Cerebellar cortex (tissue), 1 donor: ENCODE measurements around the gene DNAH10.

ENCODE experiments used
- DNase-seq: peaks from one replicate; pipeline ENCODE4 v3.0.0-alpha.2; 2015; ENCODE audit warnings: low spot score

DNAH10 gene

DNA sequence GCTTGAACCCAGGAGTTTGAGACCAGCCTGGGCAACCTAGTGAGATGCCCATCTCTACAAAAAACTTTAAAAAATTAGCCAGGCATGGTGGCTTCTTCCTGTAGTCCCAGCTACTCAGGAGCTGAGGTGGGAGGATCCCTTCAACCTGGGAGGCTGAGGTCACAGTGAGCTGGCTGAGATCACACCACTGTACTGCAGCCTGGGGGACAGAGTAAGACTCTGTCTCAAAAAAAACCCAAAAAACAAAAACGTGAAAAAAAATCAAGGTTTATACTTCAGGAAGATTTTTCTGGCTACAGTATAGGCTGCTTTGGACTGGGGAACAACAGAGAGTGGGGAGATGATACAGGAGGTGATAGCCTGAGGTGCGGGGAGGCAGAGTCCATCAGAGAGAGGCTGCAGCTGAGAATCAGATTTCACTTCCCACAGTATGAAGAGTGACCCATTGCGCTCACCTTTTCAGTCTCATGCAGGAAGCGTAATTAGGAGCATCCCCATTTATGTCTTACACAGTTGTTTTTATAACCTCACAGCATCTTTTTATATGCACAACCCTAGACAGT lies 28.9 kb downstream of the DNAH10 start:
- DNase-seq = no peak

DNA sequence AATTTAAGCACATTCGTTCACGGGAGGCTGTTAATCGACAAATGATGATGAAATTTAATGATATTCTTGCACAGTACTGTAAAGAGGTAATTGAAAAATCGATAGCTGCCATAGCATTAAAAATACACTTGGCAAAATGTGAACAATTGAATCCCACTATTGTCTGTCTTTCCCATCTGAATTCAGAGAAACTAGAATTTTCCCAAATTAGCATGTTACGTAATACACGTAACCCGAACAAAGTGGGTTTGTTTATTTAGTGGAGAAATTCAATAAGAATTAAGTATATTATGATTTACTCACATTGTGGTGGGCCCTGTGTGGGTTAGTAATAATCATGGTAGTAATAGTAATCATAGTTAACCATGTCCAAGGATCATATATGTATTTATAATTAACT lies 31.9 kb downstream of the DNAH10 start:
- no peak for DNase-seq

DNA sequence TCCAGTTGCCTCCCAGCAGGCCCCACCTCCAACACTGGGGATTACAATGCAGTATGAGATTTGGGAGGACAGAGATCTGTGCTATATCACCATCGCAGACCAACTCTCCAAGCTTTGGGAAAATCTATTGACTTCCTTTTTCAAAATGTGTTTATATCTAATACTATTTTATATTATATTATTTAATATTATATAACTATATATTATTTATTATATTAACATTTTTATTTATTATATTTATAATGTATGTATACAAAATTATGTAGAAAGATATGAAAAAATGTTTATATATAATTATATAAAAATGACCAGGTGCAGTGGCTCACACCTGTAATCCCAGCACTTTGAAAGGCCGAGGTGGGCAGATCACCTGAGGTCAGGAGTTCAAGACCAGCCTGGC lies 36.4 kb downstream of the DNAH10 start:
- no peak for DNase-seq

DNA sequence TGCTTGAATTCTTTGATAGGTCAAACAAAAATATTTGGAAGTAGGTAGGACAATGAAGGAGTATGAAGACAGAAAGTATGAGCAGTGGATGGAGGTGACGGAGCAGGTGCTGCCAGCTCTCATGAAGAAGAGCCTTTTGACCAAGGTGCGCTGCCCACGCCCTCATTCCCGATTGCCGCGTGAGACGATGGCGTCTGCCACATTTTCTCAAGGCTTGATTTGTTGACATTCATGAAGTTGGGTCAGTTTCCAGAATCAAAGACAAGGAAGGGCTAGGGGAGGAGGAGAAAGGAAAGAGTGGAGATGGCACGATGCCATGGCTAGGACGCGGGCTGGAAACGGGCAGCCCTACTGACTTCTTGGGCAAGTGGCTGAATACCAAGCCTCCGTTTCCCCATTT lies 37.1 kb downstream of the DNAH10 start:
- DNase-seq = no peak

DNA sequence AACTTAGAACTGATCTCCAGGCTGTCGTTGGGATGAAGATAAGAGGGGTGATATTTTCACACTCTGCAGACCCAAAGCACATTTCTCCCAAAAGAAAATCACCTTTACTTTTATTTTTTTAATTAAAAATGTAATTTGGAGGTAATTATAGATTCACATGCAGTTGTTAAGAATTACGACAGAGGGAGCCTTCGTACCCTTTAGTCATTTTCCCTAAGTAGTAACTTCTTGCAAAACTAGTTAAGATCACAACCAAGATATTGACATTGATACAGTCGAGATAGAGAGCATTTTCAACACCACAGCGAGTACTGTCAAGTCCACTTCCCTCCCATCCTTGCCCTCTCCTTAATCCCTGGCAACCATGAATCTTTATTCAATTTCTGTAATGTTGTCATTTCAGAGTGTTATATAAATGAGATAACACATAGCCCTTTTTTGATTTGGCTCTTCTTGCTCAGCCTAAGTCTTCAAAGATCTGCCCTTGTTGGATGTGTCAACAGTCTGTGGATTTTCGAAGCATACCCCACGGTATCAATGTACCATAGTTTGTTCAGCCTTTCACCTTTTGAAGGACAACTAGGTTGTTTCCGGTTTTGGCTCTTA lies 39.6 kb downstream of the DNAH10 start:
- DNase-seq = no peak

DNA sequence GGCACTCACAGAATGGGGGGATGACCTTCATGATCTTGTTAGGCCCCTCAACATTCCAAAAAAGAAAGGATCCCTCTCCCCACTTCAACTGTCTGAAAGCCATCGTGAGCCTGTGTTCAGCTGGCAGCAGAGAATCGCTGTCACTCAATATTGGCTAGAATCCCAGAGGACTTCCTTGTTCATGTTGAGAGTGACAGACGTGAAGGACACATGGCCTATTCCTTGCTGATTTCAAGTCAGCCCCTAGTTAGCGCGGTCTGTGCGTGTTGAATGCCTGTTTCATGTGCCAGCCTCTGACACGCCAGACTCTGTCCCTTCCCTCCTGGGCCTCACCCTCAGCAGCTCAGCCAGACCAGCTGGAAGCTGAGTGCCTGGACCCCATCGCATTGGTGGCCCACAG lies 43.1 kb downstream of the DNAH10 start:
- no peak for DNase-seq

DNA sequence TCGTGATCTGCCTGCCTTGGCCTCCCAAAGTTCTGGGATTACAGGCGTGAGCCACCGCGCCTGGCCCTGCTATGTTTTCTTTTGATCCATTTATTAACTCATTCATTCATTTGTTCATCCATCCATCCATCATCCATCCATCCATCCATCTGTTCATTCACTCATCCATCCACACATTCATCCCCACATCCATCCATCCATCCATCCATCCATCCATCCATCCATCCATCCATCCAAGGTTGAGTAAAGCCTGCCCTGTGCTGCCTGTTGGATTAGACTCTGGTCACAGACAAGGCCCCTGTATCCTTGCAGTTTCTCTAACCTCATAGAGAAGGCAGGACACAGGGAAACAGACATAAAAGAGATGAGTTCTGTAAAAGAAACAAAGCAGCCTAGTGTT lies 44.9 kb downstream of the DNAH10 start:
- DNase-seq = no peak

DNA sequence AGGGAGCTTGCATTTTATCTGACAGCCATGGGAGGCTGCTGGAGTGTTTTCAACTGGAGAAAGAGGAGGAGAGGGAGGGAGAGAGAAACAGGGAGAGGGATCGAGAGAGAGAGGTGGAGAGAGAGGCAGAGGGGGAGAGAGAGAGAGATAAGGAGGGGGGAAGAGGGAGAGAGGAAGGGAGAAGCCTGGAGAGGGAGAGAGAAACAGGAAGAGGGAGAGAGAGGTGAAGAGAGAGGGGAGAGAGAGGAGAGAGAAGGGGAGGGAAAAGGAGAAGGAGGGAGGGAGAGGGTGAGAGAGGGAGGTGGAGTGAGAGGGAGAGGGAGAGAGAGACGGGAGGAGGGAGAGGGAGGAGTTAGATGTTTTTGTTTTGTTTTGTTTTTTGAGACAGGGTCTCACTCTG lies 45.6 kb downstream of the DNAH10 start:
- DNase-seq = no peak

DNA sequence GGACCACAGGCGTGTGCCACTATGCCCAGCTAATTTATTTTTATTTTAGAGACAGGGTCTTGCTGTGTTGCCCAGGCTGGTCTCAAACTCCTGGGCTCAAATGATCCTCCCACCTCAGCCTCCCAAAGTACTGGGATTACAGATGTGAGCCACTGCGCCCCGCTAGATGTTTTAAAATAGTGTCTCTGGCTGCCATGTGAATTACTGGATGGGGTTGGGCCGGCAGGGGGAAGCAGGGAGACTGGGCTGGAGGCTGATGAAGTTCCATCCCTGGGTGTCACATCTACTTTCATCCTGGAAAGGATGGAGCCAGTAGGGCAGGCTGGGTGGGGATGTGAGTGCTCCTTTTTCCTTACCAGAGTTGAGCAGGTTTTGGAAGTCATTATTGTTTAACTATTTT lies 46.1 kb downstream of the DNAH10 start:
- DNase-seq = no peak

DNA sequence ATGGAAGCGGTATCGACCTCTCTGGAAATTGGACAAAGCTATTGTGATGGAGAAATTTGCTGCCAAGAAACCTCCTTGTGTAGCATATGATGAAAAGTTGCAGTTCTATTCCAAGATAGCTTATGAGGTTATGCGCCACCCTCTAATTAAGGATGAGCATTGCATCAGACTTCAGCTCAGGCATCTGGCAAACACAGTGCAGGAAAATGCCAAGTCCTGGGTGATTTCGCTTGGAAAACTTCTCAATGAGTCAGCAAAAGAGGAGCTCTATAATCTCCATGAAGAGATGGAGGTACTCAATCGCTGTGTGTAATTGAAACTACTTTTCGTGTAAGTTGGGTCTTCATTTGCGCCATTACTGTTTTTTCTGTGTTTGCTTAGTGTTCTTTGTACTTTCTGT lies 51.2 kb downstream of the DNAH10 start:
- no peak for DNase-seq

DNA sequence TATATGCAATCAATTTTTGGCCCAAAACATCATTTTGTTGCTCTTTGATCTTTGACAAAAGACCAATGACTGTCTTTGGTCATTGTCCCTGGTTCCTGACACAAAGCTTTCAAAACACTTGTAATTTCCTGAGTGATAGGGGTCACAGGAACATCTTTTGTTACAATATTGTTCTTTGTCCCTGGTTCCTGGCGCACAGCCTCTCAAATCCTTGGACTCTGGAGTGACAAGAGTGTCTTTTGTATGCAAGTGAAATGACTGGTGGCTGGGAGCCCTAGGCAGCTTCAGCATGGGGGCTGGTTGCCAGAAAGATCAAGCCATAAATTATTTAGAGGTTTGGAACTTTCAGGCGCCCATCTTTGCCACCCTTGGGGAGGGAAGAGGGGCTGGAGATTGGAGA lies 53.9 kb downstream of the DNAH10 start:
- DNase-seq = no peak

DNA sequence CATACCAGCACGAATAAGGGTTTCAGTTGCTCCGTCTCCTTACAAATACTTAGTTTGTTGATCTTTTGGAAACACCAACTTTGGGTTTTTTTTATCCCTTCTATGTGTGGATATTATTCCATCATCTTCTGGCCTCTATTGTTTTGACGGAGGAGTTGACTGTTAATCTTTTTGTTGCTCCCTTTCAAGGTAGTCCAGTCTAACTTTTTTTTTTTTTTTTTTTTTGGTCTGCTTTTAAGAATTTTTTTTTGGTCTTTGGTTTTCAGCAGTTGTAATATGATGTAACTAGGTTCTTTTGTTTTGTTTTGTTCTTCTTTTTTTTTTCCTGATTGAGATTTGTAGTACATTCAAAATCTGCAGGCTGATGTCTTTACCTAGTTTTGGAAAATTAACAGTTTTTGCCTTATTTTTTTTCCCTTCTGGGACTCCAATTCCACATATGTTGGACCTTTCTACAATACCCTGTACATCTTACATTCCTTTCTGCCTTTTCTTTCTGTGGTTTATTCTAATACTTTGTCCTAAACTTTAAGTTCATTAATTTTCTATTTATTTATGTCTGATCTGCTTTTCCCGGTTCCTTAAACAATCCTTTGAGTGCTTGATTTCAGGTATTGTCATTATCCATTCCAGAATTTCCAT lies 54.9 kb downstream of the DNAH10 start:
- DNase-seq = no peak

DNA sequence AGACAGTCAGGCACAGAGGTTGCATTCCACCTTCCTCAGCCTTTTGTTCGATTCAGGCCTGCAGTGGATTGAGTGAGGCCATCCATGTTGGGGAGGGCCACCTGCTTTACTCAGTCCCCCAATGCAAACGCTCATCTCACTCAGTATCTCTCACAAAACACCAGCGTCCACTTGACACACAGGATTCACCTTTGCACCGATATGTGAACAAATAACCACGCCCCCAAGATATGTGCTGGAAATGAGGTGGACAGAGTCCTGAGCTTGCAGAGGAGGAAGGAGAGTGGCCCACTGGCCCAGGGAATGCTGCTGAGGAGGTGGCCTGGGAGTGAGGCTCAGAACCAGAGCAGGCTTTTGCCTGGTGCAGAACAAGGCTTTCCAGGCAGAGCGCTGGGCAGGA lies 60.7 kb downstream of the DNAH10 start:
- no peak for DNase-seq

DNA sequence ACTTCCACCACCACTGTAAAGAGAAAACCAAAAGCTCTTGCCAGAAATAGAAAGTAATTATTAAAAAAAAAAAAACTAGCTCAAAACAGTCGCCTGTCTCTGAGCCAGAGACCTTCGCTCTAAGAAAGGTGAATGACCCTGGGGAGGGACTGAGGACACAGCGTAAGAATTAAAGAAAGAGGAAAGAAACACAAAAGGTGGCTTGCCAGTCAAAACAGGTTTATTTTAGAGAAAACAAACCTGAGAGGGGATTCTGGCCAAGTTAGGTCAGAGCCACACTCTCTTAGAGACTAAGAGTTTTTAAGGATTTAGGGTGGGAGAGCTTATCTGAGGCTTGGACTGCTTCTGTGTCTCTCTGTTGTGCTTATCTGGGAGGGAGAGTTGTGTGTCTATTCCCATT lies 66.0 kb downstream of the DNAH10 start:
- DNase-seq = no peak

DNA sequence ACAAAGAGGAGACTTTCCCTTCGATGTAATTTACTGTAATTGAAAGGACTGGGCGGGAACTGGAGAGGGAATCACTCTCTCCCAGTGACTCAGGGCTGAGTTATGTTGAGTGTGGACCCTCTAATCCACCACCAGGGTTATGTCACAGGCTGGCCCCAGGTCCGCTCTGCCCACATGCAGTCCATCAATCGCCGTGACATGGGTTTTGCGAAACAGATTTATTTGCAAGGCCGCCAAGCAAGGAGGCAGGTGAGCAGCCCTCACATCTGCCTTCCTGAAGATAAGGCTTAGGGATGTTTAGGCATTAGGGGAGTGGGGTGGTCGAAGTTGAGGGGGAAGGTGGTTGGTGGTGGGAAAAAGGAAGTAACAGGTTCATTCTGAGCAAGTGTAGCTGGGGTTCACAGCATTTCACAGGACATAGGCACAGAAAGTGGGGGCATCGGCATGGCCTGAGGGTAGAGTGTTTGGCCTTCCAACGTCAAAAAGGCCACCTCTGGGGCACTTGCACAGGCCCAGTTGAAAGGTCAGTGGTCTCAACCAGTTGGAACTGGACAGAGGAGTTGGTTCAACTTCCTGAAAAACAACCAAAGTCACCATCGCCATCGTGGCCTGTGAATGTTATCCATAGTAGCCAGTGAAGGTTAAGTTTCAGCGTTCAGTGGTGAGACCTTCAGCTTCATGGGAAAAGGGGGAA lies 66.9 kb downstream of the DNAH10 start:
- DNase-seq = no peak

DNA sequence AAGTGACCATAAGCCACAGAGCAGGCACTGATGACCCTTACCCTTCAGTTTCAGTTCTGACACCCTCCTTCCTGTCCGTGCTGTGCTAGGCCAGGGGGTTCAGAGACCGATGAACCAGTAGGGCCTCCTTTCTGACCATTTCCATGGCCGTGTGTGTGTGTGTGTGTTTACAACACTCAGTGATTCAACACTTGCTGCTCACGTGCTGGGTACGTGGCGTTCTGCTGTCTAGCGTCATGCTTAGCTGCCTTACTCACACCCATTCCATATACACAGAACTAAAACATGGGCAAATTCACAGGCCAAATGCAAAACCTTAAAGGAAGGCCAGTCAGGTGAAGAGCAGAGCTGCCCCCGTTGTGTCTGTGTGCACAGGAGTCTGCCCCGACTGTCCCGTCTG lies 67.5 kb downstream of the DNAH10 start:
- DNase-seq = no peak

DNA sequence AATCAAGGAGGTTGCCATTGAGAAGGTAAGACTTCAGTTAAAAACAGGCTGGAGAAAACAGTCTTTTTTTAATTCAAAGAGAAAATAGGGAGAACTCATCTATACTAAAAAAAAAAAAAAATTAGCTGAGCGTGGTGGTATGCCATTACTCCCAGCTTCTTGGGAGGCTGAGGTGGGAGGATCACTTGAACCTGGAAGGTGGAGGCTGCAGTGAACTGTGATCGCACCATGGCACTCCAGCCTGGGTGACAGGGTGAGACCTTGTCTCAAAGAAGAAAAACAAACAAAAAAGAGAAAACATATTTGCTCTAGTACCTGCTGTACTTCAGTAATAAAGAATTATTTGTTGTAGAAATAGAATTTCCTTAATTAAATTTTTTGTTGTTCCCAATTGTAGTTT lies 68.6 kb downstream of the DNAH10 start:
- no peak for DNase-seq

DNA sequence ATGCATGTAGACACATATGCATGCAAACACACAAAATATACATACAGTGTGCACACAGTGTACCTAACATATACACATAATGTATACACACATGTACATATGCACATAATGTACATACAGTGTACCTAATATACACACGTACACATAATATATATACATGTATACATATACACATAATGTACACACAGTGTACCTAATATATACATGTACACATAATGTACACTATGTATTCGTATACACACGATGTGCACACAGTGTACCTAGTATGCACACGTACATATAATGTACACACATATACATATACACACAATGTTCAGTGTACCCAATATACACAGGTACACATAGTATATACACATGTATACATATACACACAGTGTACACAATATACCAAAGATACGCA lies 70.0 kb downstream of the DNAH10 start:
- DNase-seq = no peak

DNA sequence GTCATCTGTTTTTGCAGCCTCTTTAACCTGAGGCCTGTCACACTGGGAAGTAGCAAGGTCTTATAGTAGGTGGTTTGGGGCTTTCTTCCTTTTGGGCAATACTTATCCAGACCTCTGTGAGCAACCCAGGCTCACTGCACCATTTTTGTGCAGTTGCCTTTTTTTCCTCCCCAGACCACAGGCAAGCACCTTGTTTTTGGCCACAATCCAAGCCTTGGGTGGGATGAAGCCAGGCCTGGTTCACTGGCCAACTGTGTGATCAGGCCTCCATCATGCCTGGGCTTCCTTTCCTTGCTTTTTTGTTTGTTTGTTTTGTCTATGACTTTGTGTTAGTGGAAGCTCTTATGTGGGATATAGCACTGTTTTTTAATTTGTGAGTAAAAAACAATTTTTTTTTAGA lies 71.7 kb downstream of the DNAH10 start:
- DNase-seq = no peak

DNA sequence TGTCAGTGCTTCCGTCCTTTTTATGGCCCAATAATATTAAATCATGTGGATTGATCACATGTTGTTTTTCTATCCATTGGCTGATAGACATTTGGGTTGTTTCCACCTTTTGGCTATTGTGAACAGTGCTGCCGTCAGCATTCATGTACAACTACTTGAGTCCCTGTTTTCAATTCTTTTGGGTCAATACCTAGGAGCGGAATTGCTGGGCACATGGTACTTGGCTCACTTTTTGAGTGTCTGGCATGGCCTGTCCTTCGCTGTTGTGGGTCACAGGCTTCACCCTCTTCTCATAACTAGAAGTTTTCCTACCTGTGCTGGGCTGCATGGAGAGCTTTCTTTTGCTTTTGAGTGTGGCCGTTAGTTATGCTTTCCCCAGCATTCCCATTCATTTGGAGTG lies 72.7 kb downstream of the DNAH10 start:
- no peak for DNase-seq

DNA sequence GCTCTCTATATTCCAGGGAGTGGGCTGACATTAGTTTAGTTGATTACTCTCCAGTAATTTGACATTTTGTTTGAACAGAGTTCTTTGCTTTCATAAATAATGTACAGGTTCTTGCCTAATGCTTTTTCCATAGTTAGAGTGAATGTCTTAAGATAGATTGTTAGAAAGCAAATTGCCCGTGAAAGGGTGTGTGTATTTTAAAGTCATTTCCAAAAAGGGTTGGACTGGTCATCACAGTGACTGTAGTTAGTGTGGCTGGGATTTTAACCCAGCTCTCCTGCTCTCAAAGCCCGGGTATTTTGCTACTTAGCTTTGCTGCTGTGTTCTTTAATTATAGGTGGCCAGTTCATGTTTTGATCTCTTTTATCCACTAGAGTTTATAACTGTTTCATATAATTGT lies 74.2 kb downstream of the DNAH10 start:
- no peak for DNase-seq

DNA sequence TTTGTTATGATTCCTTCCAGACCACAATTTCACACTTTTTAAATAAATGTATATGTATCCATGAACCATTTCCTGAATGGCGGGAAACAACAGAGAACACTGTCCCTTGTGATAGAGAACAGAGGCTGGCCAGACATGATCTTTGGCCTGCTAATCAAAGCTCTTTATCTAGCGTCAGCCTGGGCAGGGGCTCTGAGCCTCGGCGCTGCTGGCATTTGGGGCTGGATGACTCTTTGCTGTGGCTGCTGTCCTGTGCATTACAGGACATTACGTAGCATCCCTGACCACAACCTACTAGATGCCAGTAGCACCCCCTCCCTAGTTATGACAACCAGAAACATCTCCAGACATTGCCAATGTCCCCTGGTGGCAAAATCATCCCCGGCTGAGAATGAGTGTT lies 77.7 kb downstream of the DNAH10 start:
- no peak for DNase-seq

DNA sequence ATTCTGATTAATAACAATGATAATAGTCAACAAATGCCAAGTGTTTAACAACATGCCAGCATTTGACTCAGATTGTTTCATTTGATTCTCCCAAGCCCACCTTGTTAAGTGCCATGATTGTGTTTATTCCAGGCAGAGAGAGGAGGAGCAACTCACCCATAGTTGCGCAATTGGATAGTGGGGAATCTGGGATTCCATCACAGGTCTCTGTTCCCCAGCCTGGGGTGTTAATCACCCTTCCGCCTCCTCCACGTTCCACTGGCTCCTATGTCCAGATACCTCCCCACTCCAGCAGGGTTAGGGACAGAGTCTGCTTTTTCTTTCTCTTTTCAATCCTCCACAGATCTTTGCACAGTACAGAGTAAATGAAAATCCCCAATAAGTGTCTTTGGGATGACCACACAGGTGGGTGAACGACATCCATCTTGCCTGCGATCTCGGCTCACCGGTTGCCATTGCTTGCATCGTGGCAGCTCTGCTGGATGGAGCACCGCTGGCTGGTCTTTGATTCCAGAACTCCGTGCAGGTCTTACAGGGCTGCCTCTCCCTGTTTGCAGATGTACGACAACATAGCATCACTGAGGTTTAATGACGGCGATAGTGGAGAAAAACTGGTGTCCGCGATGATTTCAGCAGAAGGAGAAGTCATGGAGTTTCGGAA lies 78.8 kb downstream of the DNAH10 start:
- no peak for DNase-seq
